Hematopoietic multipotent progenitor cell treated with erythropoietin and hydrocortisone succinate and interleukin-3 and kit ligand, for 4 days (in vitro differentiated cells): Measurements from ENCODE around the gene KLHL10.
A peak's percentile ranks its signal among the peaks of the same experiment; 100 is the strongest.
"Not testable (repeated sequence)": the region's sequence is repeated elsewhere in the genome, so short reads cannot be mapped to it uniquely, and the experiment has no call there.

Source experiments
- DNase-seq: peaks from one replicate; pipeline ENCODE4 v3.0.0-alpha.2; 2015

KLHL10 gene

GRCh38 chr17:41813699-41814124 lies 23.9 kb upstream of the KLHL10 start:
- DNase-seq: no peak

GRCh38 chr17:41814195-41814594 lies 23.4 kb upstream of the KLHL10 start:
- DNase-seq: no peak

- DNase-seq: no peak
Observed at GRCh38 chr17:41816637-41817320, 20.8 kb upstream of the KLHL10 start.

- DNase-seq: no peak
Observed at GRCh38 chr17:41818024-41818423, 19.6 kb upstream of the KLHL10 start.

DNA sequence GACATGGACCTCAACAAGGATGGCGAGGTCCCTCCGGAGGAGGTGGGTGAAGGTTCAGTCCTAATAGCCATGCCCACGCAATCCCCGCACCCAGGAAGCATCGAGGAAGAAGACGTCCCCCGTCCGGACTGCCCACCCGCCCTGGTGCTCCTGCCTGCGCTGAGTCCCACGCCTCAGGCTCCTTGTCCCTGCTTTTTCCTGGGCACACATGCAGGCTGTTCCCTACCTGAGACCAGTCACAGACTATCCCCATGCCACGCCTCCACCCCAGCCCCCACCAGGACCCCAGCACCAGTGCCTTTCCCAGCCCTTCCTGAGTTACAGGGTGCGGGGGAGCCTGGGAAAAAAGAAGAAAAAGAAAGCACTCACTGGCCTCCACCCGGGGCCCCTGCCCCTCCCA lies 15.8 kb upstream of the KLHL10 start:
- no peak for DNase-seq

- no peak for DNase-seq
Observed at GRCh38 chr17:41822216-41823140, 15.1 kb upstream of the KLHL10 start.

- DNase-seq: no peak
Observed at GRCh38 chr17:41823141-41823524, 14.5 kb upstream of the KLHL10 start.

DNA sequence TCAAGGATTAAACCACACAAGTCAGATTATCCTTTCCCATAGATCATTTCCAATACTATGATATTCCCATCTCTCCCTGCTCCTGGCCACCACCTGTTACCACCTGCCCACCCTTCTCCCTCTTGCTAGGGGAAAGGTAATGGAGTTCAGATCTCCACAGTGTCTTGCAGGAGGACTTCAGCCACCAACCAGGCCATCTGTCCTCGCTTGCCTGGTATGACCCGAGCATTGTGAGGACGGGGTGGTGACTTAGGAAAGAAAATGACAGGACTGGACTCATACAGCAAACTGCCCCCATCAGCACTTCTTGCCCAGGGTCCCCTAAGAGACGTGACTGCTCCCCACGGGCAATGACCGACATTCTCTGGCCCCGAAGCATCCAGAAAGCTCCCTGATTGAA lies 14.0 kb upstream of the KLHL10 start:
- DNase-seq: no peak

DNA sequence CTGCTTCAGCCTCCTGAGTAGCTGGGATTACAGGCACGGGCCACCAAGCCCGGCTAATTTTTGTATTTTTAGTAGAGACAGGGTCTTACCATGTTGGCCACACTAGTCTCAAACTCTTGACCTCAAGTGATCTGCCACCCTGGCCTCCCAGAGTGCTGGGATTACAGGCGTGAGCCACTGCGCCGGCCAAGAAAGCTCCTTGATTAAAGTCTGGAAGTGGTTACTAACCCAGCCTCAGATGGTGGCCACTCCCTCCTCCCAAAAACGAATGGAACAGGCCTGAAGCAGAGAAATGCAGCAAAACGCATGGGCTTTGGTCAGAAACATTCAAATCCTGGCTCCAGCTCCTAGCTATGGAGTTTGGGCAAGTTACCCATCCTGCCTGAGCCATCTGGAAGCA lies 13.5 kb upstream of the KLHL10 start:
- no peak for DNase-seq

DNA sequence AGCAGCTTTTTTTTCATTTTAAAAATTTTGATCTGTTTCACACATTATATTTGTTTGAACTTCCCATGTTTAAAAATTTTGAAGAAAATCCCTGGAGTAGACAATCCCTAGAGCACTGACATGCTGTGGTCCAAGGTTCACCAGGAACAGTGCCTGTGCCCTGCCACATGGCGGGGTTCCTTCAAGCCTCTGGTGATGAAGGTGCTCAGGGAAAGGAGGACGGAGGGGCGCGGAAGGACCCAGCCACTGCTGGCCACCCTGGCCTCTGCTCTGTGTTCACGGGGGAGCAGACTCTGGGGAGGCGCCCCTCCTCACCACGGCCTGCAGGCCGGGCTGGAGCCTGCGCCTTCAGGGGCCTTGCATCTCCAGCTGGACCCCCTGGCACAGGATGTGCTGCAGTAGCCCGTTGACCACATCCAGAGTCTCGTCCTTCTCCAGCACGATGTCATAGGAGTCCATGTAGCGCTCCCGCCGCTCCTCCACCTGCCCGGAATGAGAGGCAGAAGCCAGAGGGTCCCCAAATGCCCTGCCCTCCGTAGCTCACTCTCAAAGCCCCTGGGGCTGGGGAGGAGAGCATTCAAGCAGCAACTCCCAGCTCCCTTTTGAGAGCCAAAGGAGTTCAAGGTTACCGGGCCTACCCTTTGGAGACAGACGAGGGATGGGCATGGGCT lies 12.3 kb upstream of the KLHL10 start:
- DNase-seq: no peak

- DNase-seq: not testable (repeated sequence)
Observed at GRCh38 chr17:41829961-41830360, 7.7 kb upstream of the KLHL10 start.

- peak; percentile 20 for DNase-seq
Observed at GRCh38 chr17:41835214-41835799, 2.3 kb upstream of the KLHL10 start.

DNA sequence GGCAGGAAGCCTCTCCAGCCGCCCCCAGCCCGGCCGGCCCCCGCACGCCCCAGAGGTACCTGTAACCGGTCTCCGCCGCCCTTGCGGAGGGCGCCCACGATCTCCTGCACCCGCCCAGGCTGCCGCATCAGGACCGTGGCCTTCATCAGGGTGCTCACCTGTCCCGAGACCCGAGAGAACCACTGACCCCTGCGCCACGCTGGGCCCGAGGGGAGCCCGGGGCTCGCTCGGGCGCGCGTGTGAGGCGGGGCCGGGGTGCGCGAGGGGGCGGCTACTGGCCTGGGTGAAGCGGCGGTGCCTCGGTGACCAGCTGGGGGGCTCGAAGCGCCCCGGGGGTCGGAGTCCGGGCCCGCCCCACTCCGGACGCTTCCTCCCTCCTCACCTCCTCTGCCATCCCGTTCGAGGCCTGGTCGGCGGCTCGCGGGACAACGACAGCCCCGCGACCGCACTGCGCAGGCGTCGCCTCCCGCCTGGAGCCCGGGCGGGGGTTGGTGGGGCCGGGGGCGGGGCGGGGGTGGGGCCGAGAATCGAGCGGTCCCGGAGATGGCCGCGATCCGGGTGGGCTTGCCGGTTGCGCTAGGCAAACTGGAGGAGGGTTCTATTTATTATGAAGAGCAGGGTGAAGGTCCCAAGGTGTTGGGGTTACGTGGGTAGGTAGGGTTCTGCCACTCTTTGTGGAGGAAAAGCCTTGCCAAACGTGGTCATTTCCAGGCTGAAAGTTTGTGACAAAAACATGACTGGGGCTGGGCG lies 1.6 kb upstream of the KLHL10 start, which contains the start of gene NT5C3B:
TSS of gene NT5C3B (minus strand) at position 433 of the 750 bp plus-strand sequence. CDS start at position 394, 39 bp downstream.
- DNase-seq: peak; percentile 63

- no peak for DNase-seq
Observed at GRCh38 chr17:41836550-41837196, 952 bp upstream of the KLHL10 start.

- not testable (repeated sequence) for DNase-seq
Observed at GRCh38 chr17:41839448-41839847, 1.8 kb downstream of the KLHL10 start.

- not testable (repeated sequence) for DNase-seq
Observed at GRCh38 chr17:41840781-41841180, 3.2 kb downstream of the KLHL10 start.

DNA sequence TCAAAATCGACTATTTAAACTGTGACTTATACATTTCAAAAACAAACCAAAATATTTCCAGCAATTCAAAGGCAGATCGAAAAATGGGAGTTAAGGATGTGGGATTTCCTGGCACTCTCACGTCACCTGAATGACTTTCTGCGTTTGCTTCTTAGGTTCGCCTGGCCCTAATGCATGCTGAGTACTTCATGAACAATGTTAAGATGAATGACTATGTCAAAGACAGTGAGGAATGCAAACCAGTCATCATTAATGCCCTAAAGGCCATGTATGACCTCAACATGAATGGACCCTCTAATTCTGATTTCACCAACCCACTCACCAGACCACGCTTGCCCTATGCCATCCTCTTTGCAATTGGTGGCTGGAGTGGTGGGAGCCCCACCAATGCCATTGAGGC lies 7.3 kb downstream of the KLHL10 start:
- DNase-seq: no peak

- no peak for DNase-seq
Observed at GRCh38 chr17:41848788-41849187, 11.2 kb downstream of the KLHL10 start.

GRCh38 chr17:41849251-41849990 lies 11.8 kb downstream of the KLHL10 start:
- DNase-seq: no peak

GRCh38 chr17:41851382-41851781 lies 13.8 kb downstream of the KLHL10 start:
- not testable (repeated sequence) for DNase-seq
